Subcutaneous adipose tissue (tissue), 4 donors: ENCODE results near the gene CEBPG. TPM values are rescaled to one million over a fixed set of nuclear protein-coding genes. Genes with fewer than 3 reads are reported as not detected.

Source experiments
- CTCF ChIP-seq: fragments of 450-650 bp; IDR thresholded peaks from one replicate; pipeline ENCODE4 v1.5.1; 2016; ENCODE audit warnings: low read depth, mild to moderate bottlenecking, control low read depth, antibody characterized with exemption, moderate library complexity
- total RNA-seq, 4 donors: library from RNA; depleted of rRNA; stranded (reverse); fragments of >200 nt; gene quantifications; one replicate each; pipeline ENCODE4 v1.1.0, GENCODE V29; 2016

The CEBPG gene
- total RNA-seq, 4 donors from 2014 or later, result 24.6 to 37.9 (median 32.5) TPM

GRCh38 chr19:33383720-33384292, 10.3 kb downstream of the CEBPG start:
- no peak for TF ChIP-seq CTCF

GRCh38 chr19:33384983-33385382, 11.5 kb downstream of the CEBPG start:
- TF ChIP-seq CTCF, result no peak

GRCh38 chr19:33385956-33386355, 12.4 kb downstream of the CEBPG start:
- TF ChIP-seq CTCF, result no peak

GRCh38 chr19:33386361-33386858, 12.9 kb downstream of the CEBPG start:
- no peak for TF ChIP-seq CTCF

GRCh38 chr19:33387351-33388230, 14.1 kb downstream of the CEBPG start:
- TF ChIP-seq CTCF, result no peak

DNA sequence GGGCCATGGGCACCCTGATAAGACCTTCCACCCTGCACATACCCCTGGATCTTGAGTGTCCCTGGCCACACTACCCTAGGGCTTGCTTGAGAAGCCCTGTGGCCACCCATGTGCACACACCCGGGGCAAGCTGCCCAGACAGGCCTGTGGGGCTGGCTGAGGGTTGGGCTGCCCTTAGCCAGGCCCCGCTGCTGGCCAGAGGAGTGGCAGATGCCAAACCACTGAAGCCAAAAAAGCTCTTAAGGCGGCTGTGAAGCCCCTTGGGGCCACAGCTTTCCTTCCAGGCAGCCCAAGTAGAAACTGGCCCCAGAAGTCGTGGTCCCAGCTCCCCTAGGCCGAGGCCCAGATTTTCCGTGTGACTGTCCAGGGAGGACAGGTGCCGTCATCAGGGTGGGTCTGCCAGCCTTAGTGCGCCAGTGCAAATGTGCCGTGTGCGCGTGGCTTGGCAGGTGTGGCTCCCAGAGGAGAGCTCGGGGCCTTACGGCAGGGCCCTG, 14.8 kb downstream of the CEBPG start:
- no peak for TF ChIP-seq CTCF

- no peak for TF ChIP-seq CTCF
These were observed 15.4 kb downstream of the CEBPG start for GRCh38 chr19:33388725-33389420.
